ENCODE data around the gene KRT13.

DNA sequence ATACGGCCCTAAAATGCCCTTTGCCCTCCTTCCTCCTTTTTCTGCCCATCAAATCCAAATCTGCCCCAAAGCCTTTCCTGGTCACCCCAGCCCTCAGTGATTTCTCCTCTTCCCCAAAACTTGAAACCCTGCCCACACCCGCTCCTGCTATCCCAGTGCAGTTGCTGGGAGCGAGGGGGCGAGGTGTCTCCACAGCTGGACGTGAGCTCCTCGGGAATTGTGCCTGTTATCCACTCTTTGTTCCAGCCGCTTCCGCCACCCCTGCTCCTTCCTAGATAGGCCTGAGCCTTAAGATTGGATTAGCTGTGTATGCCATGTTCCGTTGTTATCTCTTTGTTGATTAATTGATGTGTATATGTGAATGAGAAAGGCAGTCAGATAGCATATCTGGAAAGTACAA is 21.9 kb downstream of the KRT13 start:
- TF ChIP-seq KDM1A (IDR thresholded peaks at IDR 0.05) = no peak
- TF ChIP-seq CBFA2T2 (conservative IDR thresholded peaks at IDR 0.05) = no peak
- no peak for TF ChIP-seq EZH2 (IDR thresholded peaks at IDR 0.05; ENCODE audit: borderline replicate concordance, low read depth, low read length)
- no peak for TF ChIP-seq ZNF639 (CRISPR knock-in tag; conservative IDR thresholded peaks at IDR 0.05 in 1 of 2, IDR thresholded peaks at IDR 0.05 in 1 of 2)
- no peak for TF ChIP-seq ZNF431 (CRISPR knock-in tag; IDR thresholded peaks at IDR 0.05)
- TF ChIP-seq RFX5 (IDR thresholded peaks at IDR 0.05; ENCODE audit: low read depth, low read length) = no peak
- TF ChIP-seq, protein P1, sequence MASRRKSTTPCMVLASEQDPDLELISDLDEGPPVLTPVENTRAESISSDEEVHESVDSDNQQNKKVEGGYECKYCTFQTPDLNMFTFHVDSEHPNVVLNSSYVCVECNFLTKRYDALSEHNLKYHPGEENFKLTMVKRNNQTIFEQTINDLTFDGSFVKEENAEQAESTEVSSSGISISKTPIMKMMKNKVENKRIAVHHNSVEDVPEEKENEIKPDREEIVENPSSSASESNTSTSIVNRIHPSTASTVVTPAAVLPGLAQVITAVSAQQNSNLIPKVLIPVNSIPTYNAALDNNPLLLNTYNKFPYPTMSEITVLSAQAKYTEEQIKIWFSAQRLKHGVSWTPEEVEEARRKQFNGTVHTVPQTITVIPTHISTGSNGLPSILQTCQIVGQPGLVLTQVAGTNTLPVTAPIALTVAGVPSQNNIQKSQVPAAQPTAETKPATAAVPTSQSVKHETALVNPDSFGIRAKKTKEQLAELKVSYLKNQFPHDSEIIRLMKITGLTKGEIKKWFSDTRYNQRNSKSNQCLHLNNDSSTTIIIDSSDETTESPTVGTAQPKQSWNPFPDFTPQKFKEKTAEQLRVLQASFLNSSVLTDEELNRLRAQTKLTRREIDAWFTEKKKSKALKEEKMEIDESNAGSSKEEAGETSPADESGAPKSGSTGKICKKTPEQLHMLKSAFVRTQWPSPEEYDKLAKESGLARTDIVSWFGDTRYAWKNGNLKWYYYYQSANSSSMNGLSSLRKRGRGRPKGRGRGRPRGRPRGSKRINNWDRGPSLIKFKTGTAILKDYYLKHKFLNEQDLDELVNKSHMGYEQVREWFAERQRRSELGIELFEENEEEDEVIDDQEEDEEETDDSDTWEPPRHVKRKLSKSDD (conservative IDR thresholded peaks at IDR 0.05; ENCODE audit: low read length) = no peak
- no peak for TF ChIP-seq CBX3 (IDR thresholded peaks at IDR 0.05; ENCODE audit: borderline replicate concordance in 1 of 2, low read length in 2 of 2)
- no peak for TF ChIP-seq ZNF644 (tag; IDR thresholded peaks at IDR 0.05; ENCODE audit: low read depth)
- no peak for TF ChIP-seq CHD2 (IDR thresholded peaks at IDR 0.05; ENCODE audit: low read depth, low read length)
- TF ChIP-seq SREBF2 (CRISPR knock-in tag; IDR thresholded peaks at IDR 0.05) = no peak
- TF ChIP-seq, protein P2, sequence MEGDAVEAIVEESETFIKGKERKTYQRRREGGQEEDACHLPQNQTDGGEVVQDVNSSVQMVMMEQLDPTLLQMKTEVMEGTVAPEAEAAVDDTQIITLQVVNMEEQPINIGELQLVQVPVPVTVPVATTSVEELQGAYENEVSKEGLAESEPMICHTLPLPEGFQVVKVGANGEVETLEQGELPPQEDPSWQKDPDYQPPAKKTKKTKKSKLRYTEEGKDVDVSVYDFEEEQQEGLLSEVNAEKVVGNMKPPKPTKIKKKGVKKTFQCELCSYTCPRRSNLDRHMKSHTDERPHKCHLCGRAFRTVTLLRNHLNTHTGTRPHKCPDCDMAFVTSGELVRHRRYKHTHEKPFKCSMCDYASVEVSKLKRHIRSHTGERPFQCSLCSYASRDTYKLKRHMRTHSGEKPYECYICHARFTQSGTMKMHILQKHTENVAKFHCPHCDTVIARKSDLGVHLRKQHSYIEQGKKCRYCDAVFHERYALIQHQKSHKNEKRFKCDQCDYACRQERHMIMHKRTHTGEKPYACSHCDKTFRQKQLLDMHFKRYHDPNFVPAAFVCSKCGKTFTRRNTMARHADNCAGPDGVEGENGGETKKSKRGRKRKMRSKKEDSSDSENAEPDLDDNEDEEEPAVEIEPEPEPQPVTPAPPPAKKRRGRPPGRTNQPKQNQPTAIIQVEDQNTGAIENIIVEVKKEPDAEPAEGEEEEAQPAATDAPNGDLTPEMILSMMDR (IDR thresholded peaks at IDR 0.05 in 2 of 3, conservative IDR thresholded peaks at IDR 0.05 in 1 of 3; ENCODE audit: insufficient read depth in 2 of 3, low read depth in 1 of 3, low read length in 3 of 3) = no peak
- no peak for TF ChIP-seq EP300 (IDR thresholded peaks at IDR 0.05; ENCODE audit: low read length)
